Measurements from ENCODE around the gene FAM83D. TPM values are rescaled to one million over a fixed set of nuclear protein-coding genes. Genes with fewer than 3 reads are reported as not detected.

The FAM83D gene
- total RNA-seq, 1 experiment from 2014 or later, result 48.1 TPM

DNA sequence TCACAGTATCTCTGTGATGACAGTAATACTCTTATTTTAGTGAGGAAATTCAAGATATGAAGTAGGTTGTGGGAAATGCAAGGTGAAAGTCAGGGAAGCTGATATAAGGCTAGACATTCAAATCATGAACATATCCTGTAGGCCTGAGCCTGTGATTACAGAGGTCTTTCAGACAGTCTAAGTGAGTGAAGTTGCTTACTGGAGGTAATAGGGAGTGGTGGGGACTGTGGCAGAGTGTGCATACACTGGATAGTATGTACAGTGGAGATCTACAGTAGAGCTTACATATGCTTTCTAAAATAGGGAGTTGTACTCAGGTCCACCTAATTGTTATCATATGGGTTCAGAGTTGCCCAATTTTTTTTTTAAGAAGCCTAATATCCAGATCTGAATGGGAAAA is 39.0 kb downstream of the FAM83D start:
- H3T11ph ChIP-seq (ENCODE audit: low read length), result no peak overlapping the region
- TF ChIP-seq, protein P1, sequence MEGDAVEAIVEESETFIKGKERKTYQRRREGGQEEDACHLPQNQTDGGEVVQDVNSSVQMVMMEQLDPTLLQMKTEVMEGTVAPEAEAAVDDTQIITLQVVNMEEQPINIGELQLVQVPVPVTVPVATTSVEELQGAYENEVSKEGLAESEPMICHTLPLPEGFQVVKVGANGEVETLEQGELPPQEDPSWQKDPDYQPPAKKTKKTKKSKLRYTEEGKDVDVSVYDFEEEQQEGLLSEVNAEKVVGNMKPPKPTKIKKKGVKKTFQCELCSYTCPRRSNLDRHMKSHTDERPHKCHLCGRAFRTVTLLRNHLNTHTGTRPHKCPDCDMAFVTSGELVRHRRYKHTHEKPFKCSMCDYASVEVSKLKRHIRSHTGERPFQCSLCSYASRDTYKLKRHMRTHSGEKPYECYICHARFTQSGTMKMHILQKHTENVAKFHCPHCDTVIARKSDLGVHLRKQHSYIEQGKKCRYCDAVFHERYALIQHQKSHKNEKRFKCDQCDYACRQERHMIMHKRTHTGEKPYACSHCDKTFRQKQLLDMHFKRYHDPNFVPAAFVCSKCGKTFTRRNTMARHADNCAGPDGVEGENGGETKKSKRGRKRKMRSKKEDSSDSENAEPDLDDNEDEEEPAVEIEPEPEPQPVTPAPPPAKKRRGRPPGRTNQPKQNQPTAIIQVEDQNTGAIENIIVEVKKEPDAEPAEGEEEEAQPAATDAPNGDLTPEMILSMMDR (conservative IDR thresholded peaks at IDR 0.05), result no peak
- Mint-ChIP-seq H3K4me1 (peaks cover 21 to 29% of the 10 kb centered on the region in 2 experiments), H3K9me3 (no peaks in the 10 kb centered on the region; a peak in 1 of 5 replicates), H3K27ac (no peak overlapping the region), H3K4me3 (no peak overlapping the region), H3K36me3 (ENCODE audit: insufficient read depth in 1 of 3, low read depth in 3 of 3) (peaks cover 8 to 22% (median 12%) of the 10 kb centered on the region in 3 experiments; a peak in 6 of 7 replicates), H3K27me3 (ENCODE audit: low read depth) (no peaks in the 10 kb centered on the region)
- H4K5ac ChIP-seq (ENCODE audit: insufficient read length, low read depth, low read length), result no peak overlapping the region
- no peak overlapping the region for H4K91ac ChIP-seq (ENCODE audit: insufficient read length, low read depth, low read length)
- H3K27me3 ChIP-seq (ENCODE audit: insufficient read depth, low read length), result no peaks in the 10 kb centered on the region
- H3K4ac ChIP-seq (ENCODE audit: low read depth, low read length), result no peak overlapping the region
- H2BK120ac ChIP-seq (ENCODE audit: low read depth, low read length, poor library complexity, severe bottlenecking), result no peak overlapping the region
- no peak overlapping the region for H2AFZ ChIP-seq (ENCODE audit: low read length)
- no peaks in the 10 kb centered on the region; the same call in 1 of the 2 replicates for H3K4me1 ChIP-seq (ENCODE audit: insufficient read depth, low read length)
- no peaks in the 10 kb centered on the region for H4K20me1 ChIP-seq (ENCODE audit: control insufficient read depth, insufficient read depth, insufficient read length)
- H2BK20ac ChIP-seq (ENCODE audit: low read depth, low read length, poor library complexity, severe bottlenecking), result no peak overlapping the region
- no peak overlapping the region for H2BK5ac ChIP-seq (ENCODE audit: insufficient read length, low read length)
- no peak overlapping the region for H4K8ac ChIP-seq (replicated peaks; ENCODE audit: insufficient read length, low read depth, low read length)
- no peaks in the 10 kb centered on the region for H3K23me2 ChIP-seq (ENCODE audit: insufficient read length, low read depth, low read length, poor library complexity, severe bottlenecking)
- no peak overlapping the region for H3K27ac ChIP-seq (ENCODE audit: insufficient read length, low read depth, low read length)
- H3K9ac ChIP-seq (ENCODE audit: extremely low read depth, insufficient read length, low read length), result no peak overlapping the region
- peaks cover 9% of the 10 kb centered on the region for H3K79me2 ChIP-seq (ENCODE audit: insufficient read depth, low read length)
- H3K23ac ChIP-seq (ENCODE audit: insufficient read length, low read depth, low read length), result no peak overlapping the region
- no peak for DNase-seq
- no peak overlapping the region for H2BK12ac ChIP-seq (ENCODE audit: insufficient read length, low read depth, low read length)
- no peak overlapping the region for H2AK5ac ChIP-seq (ENCODE audit: insufficient read length, low read length)
- peaks cover 8% of the 10 kb centered on the region for H3K79me1 ChIP-seq (ENCODE audit: insufficient read depth, low read depth, low read length, poor library complexity, severe bottlenecking)
- no peak overlapping the region for H2BK15ac ChIP-seq (ENCODE audit: low read depth, low read length)
- H3K9me3 ChIP-seq (ENCODE audit: control insufficient read depth, low read depth, low read length), result no peaks in the 10 kb centered on the region
- no peak overlapping the region for H3K18ac ChIP-seq (ENCODE audit: insufficient read length, low read depth, low read length)
- no peak overlapping the region for H3K56ac ChIP-seq (ENCODE audit: insufficient read length, low read depth, low read length)
- H3K4me2 ChIP-seq (ENCODE audit: insufficient read depth, insufficient read length, low read length), result no peak overlapping the region
- H3K14ac ChIP-seq (ENCODE audit: insufficient read depth, low read length), result no peak overlapping the region
